Measurements from ENCODE around the gene DIS3L2.

DIS3L2 gene

DNA sequence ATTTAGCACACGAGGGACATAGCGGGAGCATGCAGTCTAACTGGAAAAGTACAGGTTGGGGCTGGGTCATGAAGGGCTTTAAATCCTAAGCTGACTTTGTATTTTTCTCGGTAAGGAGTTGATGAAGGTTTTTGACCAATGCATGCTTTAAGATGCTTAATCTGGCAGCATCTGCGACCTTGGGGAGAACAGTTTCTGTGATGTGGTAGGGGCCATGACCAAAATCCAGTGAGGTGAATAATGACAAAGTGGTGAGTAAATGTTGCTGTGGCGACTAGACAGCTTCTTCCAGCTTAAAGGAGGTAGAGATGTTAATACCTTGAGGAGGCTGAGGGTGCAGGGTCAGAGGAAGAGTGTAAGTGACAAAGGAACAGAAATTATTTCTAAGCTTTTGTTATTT is 242.4 kb downstream of the DIS3L2 start:
- no peak for DNase-seq

DNA sequence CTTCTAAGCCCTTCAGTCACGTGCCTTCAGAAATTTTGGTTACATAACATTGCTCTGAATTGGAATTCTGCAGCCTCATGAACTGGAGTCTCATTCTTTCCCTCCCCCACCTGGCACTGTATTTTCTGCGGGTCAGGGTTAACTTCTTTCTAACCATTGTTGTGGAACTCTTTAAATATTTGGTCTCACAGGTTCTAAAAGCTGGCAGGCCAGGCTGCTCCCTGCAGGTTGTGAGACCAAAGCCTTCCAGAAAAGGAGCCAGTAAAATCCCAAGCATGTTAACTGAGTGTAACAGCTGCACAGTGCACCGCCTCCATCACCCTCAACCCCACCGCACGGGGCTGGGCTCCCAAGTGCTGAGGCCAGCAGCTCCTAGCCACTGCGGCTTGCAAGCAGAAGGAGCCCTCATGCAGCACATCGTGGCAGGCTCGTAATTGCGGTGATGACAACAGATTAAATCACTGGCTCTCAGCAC is 243.0 kb downstream of the DIS3L2 start:
- no peak for DNase-seq

DNA sequence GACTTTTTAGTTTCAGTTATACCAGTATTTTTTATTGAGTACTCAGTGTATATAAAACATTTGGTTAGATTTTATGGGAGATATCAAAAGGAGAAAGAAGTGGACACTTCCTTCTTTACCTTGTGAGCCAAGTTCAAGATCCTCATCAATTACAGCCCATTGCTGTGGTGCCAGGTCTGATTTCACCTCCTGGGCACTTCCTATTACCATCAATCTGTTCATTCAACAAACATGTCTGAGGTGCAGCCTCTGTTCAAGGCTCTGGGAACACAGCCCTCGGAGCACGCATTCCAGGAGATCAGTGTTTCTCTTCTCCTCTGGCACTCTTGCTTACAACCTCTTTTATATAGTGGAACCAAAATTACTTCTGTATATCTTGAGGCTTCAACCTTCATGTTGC is 245.7 kb downstream of the DIS3L2 start:
- DNase-seq, result no peak

DNA sequence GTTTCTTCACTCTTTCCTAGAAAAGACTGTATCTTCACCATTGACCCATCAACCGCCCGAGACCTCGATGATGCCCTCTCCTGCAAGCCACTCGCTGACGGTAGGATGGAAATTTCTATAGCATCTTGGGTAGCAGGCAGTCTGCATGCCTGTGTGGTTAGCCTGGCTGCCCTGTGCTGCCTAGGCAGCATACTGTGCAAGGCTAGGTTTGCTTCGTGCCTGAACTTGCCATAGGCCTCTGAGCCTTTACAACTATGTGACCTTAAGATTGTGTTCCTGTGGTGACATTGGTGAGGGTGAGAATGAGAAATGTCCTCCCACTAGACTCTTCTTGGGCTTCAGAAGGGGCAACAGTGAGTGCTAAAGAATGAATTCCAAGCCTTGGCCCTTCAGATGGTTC is 248.8 kb downstream of the DIS3L2 start:
- no peak for DNase-seq

DNA sequence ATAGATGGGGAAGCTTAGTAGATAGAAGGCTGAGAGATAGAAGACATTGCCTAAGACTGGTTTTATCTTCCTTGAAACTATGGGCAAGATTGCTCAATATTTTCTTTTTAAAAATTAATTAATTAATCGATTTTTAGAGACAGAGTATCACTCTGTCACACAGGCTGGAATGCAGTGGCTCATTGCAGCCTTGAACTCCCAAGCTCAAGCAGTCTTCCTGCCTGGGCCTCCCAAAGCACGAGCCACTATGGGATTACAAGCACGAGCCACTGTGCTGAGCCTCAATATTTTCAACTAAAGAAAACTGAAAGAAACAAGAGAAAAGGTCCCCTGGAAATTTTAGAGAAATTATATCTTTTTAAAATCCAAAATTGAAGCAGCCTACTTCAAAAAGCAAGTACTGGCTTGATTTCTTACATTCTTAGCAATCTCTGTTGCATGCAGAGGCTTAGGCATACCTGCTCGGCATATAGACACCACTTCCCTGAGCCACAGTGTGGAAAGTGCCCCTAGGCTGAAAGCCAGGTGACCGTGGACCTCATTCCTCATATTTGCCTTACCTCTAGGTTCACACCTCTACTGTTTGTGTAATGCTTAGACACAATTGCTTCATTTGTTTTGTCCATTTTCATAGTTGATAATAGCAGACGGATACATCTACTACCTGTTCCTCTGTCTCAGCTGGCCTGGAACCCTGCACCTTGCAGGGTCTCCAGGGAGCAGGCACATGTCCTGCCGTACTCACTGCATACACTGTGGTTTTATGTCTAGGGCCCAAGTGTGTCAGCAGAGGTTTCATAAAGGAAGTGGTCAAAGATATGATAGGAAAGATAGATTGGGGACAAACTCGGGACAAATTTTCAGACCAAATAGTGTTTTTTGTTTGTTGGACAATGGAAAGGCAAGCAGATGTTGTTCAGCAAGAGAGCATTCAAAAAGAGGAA is 250.5 kb downstream of the DIS3L2 start:
- DNase-seq, result no peak

GRCh38 chr2:232213176-232213575 is 251.7 kb downstream of the DIS3L2 start:
- no peak for DNase-seq

GRCh38 chr2:232214053-232214452 is 252.5 kb downstream of the DIS3L2 start:
- DNase-seq, result no peak

DNA sequence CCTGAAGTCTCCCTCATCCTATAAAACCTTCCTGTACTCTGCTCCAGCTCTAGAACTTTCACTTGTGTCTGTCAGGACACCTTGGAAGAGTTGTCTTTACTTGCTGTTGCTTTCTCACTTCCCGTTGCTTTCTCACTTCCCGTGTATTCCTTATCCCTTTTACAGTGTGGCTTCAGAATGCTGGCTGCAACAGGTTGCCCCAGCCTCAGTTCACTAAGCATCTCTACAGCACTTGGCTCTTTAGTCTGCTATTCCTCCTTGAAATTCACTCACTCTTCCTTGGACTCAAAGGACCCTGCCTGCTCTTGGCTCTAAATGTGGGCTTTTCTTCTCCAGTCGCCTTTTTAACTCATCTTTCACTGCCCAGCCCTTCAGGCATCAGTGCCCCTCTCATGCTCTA is 254.5 kb downstream of the DIS3L2 start:
- no peak for DNase-seq

GRCh38 chr2:232218778-232219495 is 257.4 kb downstream of the DIS3L2 start:
- no peak for DNase-seq

- DNase-seq, result no peak
Measured at GRCh38 chr2:232219496-232219870, 258.0 kb downstream of the DIS3L2 start.

- DNase-seq, result no peak
Measured at GRCh38 chr2:232219932-232220331, 258.4 kb downstream of the DIS3L2 start.

- DNase-seq, result no peak
Measured at GRCh38 chr2:232225429-232225828, 263.9 kb downstream of the DIS3L2 start.

DNA sequence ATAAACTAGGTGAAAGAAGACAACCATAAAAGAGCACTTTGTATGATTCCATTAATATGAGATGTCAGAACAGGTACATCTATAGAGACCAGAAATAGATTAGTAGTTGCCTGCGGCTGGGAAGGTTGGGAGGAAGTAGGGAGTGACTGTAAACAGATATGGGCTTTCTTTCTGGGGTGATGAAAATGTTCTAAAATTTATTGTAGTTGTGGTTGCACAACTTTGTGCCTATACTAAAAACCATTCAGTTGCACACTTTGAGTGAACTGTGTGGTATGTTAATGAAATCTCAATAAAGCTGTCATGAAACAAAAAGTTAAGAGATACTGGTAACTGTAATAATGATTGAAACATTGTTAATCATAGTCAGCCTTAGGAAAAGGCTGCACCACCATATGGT is 264.4 kb downstream of the DIS3L2 start:
- DNase-seq, result no peak

GRCh38 chr2:232228332-232228731 is 266.8 kb downstream of the DIS3L2 start:
- no peak for DNase-seq

GRCh38 chr2:232228971-232229894 is 267.7 kb downstream of the DIS3L2 start:
- DNase-seq, result no peak

DNA sequence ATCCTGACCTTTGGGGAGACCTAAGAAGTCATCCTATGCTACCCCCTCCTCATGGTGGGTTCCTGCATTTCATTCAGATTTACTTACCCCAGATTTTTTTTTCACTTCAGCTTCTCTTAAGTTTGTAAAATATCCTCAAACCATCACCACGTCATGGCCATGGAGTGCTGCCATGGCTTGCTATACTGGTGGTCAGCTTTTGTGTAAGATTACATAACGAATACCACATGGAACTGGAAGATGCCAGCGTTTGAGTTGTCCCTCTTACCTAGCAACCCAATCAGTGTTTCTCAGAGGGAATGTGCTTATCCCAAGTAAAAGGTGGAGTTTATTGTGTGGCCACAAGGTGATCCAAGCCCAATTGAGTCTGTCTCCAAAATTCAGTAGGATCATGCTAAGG is 268.4 kb downstream of the DIS3L2 start:
- DNase-seq, result no peak

GRCh38 chr2:232230560-232230959 is 269.0 kb downstream of the DIS3L2 start:
- DNase-seq, result peak in 1 of 2 experiments; percentile 1

- no peak for DNase-seq
Measured at GRCh38 chr2:232231554-232231953, 270.0 kb downstream of the DIS3L2 start.

- no peak for DNase-seq
Measured at GRCh38 chr2:232232915-232233314, 271.4 kb downstream of the DIS3L2 start.

DNA sequence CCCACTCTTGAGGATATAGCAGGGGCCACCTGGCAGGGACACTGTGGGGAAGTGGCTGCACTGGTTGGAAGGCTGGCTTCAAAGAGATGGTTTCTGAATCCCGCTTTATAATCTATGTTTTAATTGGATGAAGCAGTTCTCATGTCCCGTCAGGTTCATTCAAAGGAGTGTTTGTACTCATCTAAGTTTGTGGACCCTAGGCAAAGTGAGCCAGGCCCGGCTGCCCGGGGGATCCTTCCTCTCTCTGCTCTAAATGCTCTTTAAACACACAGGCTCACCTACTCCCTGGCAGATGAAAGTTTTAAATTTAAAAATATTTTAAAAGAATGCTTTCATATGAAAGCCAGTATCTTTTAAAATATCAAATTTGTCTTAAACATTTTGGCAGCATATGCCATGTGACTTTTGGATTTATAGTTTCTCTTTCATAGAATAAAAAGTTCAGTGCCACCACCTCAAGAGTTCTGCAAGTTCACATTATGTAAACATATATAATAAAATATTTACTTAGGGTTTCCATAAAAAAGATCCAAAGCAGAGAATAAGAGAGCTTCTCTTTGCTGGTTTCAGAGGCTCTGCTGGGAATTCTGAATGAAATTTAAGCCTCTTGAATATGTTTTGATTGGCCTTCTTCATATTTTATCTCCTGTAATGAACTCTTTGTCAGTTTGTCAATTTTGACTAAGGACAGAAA is 273.6 kb downstream of the DIS3L2 start:
- no peak for DNase-seq

GRCh38 chr2:232235716-232236115 is 274.2 kb downstream of the DIS3L2 start:
- DNase-seq, result no peak

- DNase-seq, result no peak
Measured at GRCh38 chr2:232236200-232236599, 274.7 kb downstream of the DIS3L2 start.

Measured in NCI-H1930 (cell line).